IPS-18a (cell line): Measurements from ENCODE around the gene LCORL.
A peak's percentile ranks its signal among the peaks of the same experiment; 100 is the strongest.

Experiments
- H3K27ac ChIP-seq: one replicate; pipeline ENCODE4 v1.5.1; 2013; ENCODE audit warnings: low read length
- H3K27me3 ChIP-seq: one replicate; pipeline ENCODE4 v1.6.1; 2013; ENCODE audit warnings: mild to moderate bottlenecking, low read length; ENCODE audit not compliant: control insufficient read depth, insufficient read depth
- H3K36me3 ChIP-seq: one replicate; pipeline ENCODE4 v1.6.1; 2013; ENCODE audit warnings: low read depth, low read length; ENCODE audit not compliant: control insufficient read depth
- H3K4me1 ChIP-seq: one replicate; pipeline ENCODE4 v1.6.1; 2013; ENCODE audit warnings: low read depth, low read length; ENCODE audit not compliant: control insufficient read depth
- H3K4me3 ChIP-seq: one replicate; pipeline ENCODE4 v1.5.1; 2013; ENCODE audit warnings: low read length
- H3K9ac ChIP-seq: one replicate; pipeline ENCODE4 v1.6.1; 2013; ENCODE audit warnings: mild to moderate bottlenecking, low read length, moderate library complexity
- H3K9me3 ChIP-seq: one replicate; pipeline ENCODE4 v1.6.1; 2013; ENCODE audit warnings: low read depth, low read length; ENCODE audit not compliant: control insufficient read depth

The LCORL gene

GRCh38 chr4:18021720-18022571 is at the start of gene LCORL:
Gene LCORL (minus strand): TSS chr4:18021755. CDS start chr4:18021751, 4 bp downstream.
- Histone ChIP-seq H3K27me3 (peaks cover 27% of the 10 kb centered on the region), H3K4me1 (no peaks in the 10 kb centered on the region), H3K9ac (peak within 1 kb of the TSS; percentile 87), H3K27ac (no peak within 1 kb of the TSS), H3K9me3 (no peaks in the 10 kb centered on the region), H3K4me3 (peak within 1 kb of the TSS; percentile 80), H3K36me3 (no peaks in the 10 kb centered on the region)

GRCh38 chr4:18069810-18070209 is 48.3 kb upstream of the LCORL start:
- H3K9ac ChIP-seq = no peak overlapping the region
- no peak overlapping the region for H3K27ac ChIP-seq
- H3K4me3 ChIP-seq = no peak overlapping the region
- H3K4me1 ChIP-seq = no peaks in the 10 kb centered on the region
- no peaks in the 10 kb centered on the region for H3K9me3 ChIP-seq
- no peaks in the 10 kb centered on the region for H3K27me3 ChIP-seq
- H3K36me3 ChIP-seq = no peaks in the 10 kb centered on the region

GRCh38 chr4:18067031-18067430 is 45.5 kb upstream of the LCORL start:
- Histone ChIP-seq H3K9ac (no peak overlapping the region), H3K36me3 (no peaks in the 10 kb centered on the region), H3K27ac (no peak overlapping the region), H3K27me3 (no peaks in the 10 kb centered on the region), H3K9me3 (peaks cover 4% of the 10 kb centered on the region), H3K4me3 (no peak overlapping the region), H3K4me1 (no peaks in the 10 kb centered on the region)

GRCh38 chr4:18063079-18063478 is 41.5 kb upstream of the LCORL start:
- no peaks in the 10 kb centered on the region for H3K4me1 ChIP-seq
- no peaks in the 10 kb centered on the region for H3K27me3 ChIP-seq
- no peak overlapping the region for H3K9ac ChIP-seq
- no peak overlapping the region for H3K4me3 ChIP-seq
- peaks cover 4% of the 10 kb centered on the region for H3K9me3 ChIP-seq
- H3K36me3 ChIP-seq = no peaks in the 10 kb centered on the region
- no peak overlapping the region for H3K27ac ChIP-seq

- no peaks in the 10 kb centered on the region for H3K9me3 ChIP-seq
- no peaks in the 10 kb centered on the region for H3K27me3 ChIP-seq
- no peaks in the 10 kb centered on the region for H3K36me3 ChIP-seq
- no peak overlapping the region for H3K4me3 ChIP-seq
- no peak overlapping the region for H3K27ac ChIP-seq
- H3K4me1 ChIP-seq = no peaks in the 10 kb centered on the region
- H3K9ac ChIP-seq = no peak overlapping the region
Observed at GRCh38 chr4:18057821-18058533, 36.4 kb upstream of the LCORL start.

DNA sequence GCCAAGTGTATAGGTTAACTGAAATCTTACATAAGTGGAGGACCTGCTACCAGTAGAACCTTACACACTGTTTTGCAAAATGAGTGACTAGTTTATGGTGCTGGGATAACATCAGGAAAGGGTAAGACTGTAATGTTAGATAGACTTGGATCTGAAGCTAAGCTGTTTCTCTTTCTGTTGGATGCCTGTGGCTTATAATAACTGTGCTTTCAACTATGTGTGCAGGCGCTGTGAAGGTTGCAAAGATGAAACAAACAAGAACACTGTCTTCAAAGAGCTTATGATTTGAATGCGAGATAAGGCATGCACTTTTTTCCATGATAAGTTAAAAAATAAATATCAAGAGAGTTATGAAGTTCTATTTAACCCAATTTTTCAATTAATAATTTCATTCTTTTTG is 34.5 kb upstream of the LCORL start:
- H3K4me1 ChIP-seq = no peaks in the 10 kb centered on the region
- no peak overlapping the region for H3K4me3 ChIP-seq
- no peaks in the 10 kb centered on the region for H3K27me3 ChIP-seq
- no peaks in the 10 kb centered on the region for H3K36me3 ChIP-seq
- no peak overlapping the region for H3K27ac ChIP-seq
- H3K9me3 ChIP-seq = no peaks in the 10 kb centered on the region
- no peak overlapping the region for H3K9ac ChIP-seq

DNA sequence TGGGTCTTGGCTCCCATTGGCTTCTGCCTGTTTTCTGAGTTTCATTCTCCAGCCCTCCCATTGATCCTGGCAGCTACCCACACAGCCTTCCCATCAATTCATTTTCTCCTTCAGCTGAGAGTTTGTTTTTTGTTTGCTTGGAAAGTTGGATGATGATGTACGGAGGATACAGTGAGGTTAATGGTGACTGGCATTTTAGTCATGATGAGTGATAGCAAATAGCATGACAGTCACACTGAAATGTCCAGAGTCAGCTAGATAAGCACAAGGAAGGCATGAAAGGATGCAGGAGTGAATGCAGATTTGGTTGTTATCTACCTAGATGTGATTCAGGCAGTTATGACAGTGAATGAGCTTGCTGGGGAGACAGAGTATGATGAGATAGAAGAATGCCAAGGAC is 30.6 kb upstream of the LCORL start:
- H3K27ac ChIP-seq = no peak overlapping the region
- no peaks in the 10 kb centered on the region for H3K27me3 ChIP-seq
- H3K36me3 ChIP-seq = no peaks in the 10 kb centered on the region
- no peak overlapping the region for H3K9ac ChIP-seq
- H3K9me3 ChIP-seq = no peaks in the 10 kb centered on the region
- H3K4me1 ChIP-seq = no peaks in the 10 kb centered on the region
- H3K4me3 ChIP-seq = no peak overlapping the region

GRCh38 chr4:18051281-18051680 is 29.7 kb upstream of the LCORL start:
- Histone ChIP-seq H3K4me3 (no peak overlapping the region), H3K4me1 (no peaks in the 10 kb centered on the region), H3K27ac (no peak overlapping the region), H3K36me3 (no peaks in the 10 kb centered on the region), H3K27me3 (no peaks in the 10 kb centered on the region), H3K9ac (no peak overlapping the region), H3K9me3 (no peaks in the 10 kb centered on the region)

DNA sequence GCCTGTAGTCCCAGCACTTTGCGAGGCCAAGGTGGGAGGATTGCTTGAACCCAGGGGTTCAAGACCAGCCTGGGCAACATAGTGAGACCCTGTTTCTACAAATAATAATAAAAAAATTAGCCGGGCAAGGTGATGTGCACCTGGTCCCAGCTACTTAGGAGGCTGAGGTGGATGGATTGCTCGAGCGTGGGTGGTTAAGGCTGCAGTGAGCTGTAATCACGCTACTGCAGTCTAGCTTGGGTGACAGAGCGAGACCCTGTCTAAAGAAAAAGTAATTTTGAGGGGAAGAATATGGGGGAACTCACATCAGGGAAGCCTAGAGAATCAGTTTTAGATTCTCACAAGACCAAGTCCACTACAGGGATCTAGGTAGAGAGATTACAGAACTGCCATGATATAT is 28.9 kb upstream of the LCORL start:
- no peak overlapping the region for H3K27ac ChIP-seq
- no peaks in the 10 kb centered on the region for H3K36me3 ChIP-seq

GRCh38 chr4:18049446-18049845 is 27.9 kb upstream of the LCORL start:
- no peak overlapping the region for H3K4me3 ChIP-seq
- no peak overlapping the region for H3K9ac ChIP-seq
- no peaks in the 10 kb centered on the region for H3K27me3 ChIP-seq
- H3K9me3 ChIP-seq = no peaks in the 10 kb centered on the region
- H3K27ac ChIP-seq = no peak overlapping the region
- H3K36me3 ChIP-seq = no peaks in the 10 kb centered on the region
- no peaks in the 10 kb centered on the region for H3K4me1 ChIP-seq

More for the DNA sequence above, 28.9 kb upstream of the LCORL start:
- no peaks in the 10 kb centered on the region for H3K27me3 ChIP-seq
- H3K9ac ChIP-seq = no peak overlapping the region
- H3K4me3 ChIP-seq = no peak overlapping the region
- H3K4me1 ChIP-seq = no peaks in the 10 kb centered on the region
- no peaks in the 10 kb centered on the region for H3K9me3 ChIP-seq

DNA sequence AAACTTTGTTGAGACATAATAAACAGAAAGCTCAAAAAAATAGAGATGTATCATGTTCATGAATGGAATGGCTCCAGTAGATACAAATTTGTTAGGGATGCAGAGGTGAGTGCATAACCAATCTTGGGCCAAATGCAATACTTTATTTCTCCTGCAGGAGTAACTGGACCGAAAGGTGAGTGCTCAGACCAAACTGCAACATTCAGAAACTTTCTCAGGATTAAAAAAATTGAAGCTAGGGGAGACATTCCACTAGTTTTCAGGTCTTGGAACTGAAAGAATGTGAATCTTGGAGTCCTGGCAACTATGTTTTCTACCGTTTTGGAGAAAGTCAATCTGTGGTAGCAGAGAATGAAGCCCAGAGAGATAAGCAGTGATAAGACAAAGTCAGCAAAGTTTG is 21.2 kb upstream of the LCORL start:
- H3K4me1 ChIP-seq = no peaks in the 10 kb centered on the region
- H3K36me3 ChIP-seq = no peaks in the 10 kb centered on the region
- no peak overlapping the region for H3K4me3 ChIP-seq
- no peak overlapping the region for H3K27ac ChIP-seq
- no peaks in the 10 kb centered on the region for H3K27me3 ChIP-seq
- no peaks in the 10 kb centered on the region for H3K9me3 ChIP-seq
- H3K9ac ChIP-seq = no peak overlapping the region

GRCh38 chr4:18042012-18042411 is 20.5 kb upstream of the LCORL start:
- no peak overlapping the region for H3K4me3 ChIP-seq
- H3K4me1 ChIP-seq = no peaks in the 10 kb centered on the region
- H3K36me3 ChIP-seq = no peaks in the 10 kb centered on the region
- H3K9me3 ChIP-seq = no peaks in the 10 kb centered on the region
- no peak overlapping the region for H3K9ac ChIP-seq
- H3K27ac ChIP-seq = no peak overlapping the region
- no peaks in the 10 kb centered on the region for H3K27me3 ChIP-seq
